ENCODE results near the gene NCOA3.

The NCOA3 gene

DNA sequence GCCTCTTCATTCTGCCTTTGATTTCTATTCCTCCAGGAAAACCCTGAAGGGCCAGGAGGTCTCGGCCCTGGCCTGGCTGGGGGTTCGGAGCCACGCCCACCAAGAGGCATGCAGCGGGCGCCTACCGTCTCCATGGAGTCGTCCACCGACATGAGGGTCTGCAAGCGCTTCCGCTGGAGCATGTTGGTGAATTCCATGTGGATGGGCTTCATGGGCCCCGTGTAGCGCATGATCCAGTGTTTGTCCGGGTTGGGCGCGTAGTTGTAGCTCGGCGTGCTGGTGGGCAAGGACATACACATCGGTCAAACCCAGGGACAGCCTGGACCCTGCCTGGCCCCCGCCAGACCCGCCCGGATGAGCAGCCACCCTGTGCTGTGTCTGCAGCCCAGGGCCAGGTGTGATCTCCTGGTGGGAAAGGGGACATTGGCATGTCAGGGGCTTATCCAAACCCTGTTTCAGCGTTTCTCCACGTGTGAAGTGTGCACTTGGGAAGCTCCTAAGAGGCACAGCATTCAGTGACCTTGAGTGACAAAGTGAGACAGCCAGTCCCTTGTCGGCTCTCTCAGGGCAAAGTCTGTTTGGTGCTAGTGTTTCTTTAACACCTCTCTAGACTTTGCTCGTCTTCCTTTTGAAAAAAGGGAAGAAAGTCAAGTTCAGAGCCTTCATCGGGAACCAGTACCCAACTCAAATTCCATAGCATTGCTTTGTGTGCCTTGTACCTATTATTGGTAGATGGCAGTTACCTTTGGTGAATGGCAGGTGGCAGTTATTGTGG, 182.8 kb downstream of the NCOA3 start:
- no peak for DNase-seq

DNA sequence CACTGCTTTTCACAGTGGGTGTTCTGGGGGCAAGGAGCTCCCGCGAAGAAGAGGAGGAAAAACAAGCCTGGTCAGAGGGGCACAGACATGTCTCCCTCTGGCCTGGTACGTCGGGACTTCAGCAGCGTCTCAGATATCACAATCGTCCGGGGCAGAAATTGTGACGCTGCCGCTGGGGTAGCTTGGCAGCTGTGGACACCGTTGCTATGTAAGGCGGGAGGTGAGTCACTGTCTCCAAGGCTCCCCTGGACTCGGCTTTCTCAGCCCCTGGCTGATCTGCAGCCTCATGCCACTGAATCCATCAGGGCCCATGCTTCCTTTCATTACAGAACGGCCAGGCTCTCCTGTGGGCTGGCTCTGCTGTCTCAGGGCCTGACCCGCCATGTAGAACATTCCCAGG, 184.9 kb downstream of the NCOA3 start:
- no peak for DNase-seq

DNA sequence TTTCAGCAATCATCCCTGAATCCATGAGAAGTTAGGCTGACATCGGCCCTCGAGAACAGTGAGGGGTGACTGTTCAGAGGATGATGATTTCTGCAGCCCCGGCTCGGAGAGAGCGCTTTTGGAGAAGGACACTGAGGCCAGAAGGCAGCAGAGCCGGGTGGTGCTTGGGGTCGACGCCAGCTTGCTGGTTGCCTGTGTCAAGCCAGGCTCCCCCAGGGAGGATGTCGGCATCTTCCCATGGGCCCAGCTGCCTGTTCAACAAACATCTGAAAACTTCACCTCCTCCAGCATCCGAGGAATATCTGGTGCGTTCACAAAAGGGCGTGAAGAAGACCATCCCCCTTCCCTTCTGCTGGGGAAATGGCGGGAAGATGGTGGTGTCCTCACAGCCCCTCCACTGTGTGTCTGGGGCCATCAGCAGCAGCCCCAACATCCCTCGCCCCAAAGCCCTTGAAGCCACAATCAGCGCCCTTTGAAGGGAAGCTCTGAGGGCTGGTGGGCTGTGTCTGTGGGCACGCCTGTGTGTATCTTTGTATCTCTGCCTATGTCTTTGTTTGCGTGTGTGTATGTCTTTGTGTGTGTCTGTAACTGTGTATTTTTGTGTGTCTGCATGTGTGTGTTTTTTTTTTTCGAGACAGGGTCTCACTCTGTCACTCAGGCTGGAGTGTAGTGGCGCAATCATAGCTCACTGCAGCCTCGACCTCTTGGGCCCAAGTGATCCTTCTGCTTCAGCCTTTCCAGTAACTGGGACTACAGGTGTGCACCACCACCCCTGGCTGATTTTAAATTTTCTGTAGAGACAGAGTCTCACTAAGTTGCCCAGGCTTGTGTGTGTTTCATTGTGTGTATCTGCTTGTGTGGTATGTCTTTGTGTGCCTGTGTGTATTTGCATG, 185.7 kb downstream of the NCOA3 start:
- no peak for DNase-seq

DNA sequence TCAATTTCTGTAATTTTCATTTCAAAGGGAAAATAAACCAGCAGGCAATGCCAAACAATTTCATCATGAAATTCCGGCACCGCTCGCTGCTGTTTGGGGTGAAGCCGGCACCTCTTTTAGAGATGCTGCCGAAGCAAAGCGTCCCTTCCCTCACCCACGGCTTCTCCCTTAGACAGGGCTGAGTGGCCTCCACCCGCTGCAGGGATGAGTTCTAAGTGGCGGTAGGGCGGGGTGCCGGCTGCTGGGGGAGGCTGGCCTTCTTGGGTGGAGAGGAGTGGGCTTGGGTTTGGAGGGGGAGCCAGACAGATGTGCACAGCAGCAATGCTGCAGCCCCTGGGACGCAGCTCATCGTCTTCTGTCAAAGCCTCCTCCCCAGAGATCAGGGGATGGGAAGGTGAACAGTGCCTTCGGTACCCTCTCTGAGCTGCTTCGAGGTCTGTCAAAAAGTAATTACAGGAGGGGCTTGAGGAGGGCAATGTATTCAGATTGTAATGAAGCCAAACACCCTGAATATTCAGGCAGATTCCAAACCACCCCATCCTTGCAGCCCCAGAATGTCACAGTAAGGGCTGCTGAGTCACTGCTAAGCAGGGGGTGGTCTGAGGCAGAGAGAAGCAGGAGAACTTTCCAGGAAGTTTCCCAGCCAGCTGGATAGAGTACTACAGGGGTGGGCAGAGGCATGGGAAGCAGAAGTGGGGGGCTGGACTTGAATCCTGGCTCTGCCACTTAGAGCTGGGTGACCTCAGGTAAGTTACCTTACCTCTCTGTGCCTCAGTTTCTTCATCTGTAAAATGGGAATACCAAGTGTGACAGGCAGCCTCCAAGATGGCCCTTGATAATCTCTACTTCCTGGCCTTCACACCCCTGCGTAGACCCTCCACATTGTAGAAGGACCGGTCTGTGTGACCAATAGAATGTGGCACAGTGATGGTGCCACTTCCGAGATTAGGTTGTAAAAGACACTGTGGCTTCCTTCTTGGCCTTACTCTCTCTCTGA, 187.0 kb downstream of the NCOA3 start:
- no peak for DNase-seq

DNA sequence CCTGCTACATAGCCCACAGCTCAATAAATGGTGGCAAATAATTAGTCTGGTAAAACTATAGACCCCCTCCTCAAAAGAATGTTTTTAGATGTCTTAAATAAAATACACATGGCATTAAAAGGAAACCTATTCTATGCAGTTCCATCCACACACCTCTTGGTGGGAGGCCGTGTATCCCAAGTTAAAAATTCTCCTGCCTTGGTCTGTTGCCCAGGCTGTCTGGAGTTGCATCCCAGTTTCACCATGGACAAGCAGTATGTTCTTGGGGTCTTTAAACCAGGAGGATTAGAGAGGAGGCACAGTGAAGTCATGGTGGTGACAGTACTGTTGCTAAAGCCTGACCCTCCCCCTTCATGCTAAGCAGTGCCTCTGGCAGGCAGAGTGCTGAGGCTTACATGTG, 188.0 kb downstream of the NCOA3 start:
- no peak for DNase-seq

- no peak for DNase-seq
Observed at GRCh38 chr20:47691625-47692024, 189.9 kb downstream of the NCOA3 start.

GRCh38 chr20:47694021-47694818, 192.5 kb downstream of the NCOA3 start:
- DNase-seq = no peak

DNA sequence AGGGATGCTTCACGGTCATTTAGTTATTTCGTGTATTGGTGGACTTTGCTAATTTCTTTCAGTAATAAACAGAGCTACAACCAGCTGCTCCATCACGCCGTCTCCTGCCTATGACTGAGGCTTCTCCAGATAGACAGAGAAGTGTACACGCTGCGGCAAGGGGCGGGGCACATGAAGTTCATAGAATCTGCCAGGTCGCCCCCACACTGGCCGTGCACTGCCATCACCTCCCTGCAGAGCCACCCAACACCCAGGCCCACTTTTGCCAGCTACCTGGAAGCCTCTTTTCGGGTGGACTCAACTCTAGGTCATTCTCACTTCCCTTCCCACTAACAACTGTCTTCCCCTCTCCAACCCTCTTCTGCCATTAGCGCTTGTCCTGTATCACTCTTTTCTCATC, 195.2 kb downstream of the NCOA3 start:
- no peak for DNase-seq

DNA sequence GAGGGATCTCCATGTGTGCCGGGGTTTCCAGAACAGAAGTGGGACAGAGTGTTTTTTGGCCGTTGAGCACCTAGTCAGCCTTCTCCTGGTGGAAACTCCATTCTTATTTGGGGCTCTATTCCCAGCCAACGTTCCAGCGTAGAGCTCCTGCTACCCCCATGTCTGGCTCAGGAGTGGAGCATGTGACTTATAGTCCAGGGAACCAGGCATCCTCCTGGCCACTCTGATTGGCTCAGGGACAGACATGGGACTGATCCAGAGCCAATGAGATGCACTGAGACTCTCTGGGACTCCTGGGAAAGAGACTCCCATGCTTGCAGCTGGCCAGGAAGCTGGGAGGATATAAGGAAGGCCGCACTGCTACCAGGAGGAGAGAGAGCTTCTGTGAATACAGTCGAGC, 196.5 kb downstream of the NCOA3 start:
- DNase-seq = no peak

DNA sequence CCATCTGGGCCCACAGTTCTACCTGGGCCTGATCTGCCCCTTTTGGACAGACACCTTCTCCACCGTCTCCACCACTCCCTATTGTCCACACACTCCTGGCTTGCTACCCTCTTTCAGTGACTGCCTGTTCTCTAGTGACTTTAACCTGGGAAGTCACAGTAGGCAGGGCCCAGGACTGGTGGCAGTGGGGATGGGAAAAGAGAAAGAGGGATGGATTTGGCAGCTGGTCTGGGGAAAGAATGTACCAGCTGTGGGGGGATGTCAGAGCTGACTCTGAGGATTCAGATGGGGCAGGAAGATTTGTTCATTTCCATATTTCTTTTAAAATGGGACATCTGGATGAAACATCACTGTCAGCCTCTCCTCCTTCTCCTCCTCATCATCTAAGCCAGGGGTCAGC, 198.1 kb downstream of the NCOA3 start:
- DNase-seq = no peak

- DNase-seq = no peak
Observed at GRCh38 chr20:47700327-47700726, 198.6 kb downstream of the NCOA3 start.

DNA sequence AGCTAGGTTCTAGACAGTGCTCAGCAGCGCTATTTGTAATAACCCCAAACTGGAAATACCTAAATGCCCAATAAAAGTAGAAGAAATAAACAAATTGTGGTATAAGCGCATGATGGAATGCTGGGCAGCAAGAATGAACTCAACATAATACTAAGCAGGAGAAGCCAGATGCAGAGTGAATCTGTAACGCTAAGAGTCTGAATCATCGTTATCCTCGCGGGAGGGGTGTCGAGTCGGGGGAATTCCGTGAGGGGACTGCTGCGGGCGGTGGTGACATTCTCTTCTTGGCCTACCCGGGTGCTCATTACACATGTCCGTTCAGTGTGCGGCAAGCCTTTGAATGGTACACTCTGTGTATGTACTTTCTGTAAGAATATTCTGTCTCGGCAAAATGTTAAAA, 199.9 kb downstream of the NCOA3 start:
- DNase-seq = no peak

DNA sequence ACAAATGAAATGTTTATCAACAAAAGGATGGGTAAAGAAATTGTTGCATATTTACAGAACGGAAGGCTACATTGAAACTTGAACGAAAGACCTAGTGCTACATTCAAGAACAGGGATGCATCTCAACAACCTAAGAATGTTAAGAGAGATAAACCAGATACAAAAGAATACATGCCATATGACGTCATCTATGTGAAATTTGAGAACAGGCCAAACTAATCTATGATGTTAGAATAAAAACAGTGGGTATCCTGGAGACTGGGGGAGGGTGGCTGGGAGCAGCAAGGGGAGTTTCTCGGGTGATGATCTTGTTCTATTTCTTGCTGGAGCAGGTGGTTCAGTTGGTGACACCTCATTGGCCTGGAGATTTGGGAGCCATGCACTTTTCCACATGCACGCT, 202.1 kb downstream of the NCOA3 start:
- DNase-seq = no peak

GRCh38 chr20:47704746-47705496, 203.2 kb downstream of the NCOA3 start:
- DNase-seq = no peak

GRCh38 chr20:47705497-47705856, 203.8 kb downstream of the NCOA3 start:
- no peak for DNase-seq

GRCh38 chr20:47706345-47706744, 204.7 kb downstream of the NCOA3 start:
- no peak for DNase-seq

Measured in NCI-H524 (cell line).